Lower lobe of right lung (tissue), 2 donors: ENCODE measurements around the gene PCYT1A. TPM values are rescaled to one million over a fixed set of nuclear protein-coding genes. Genes with fewer than 3 reads are reported as not detected.
A peak's percentile ranks its signal among the peaks of the same experiment; 100 is the strongest.

ENCODE experiments used
- ATAC-seq, 2 donors: fragments of 200-7000 bp; cut with Tn5 transposase; one replicate each; pipeline ENCODE4 v1.9.1; 2020 to 2022; ENCODE audit warnings: mild to moderate bottlenecking in 2 of 2, moderate library complexity in 2 of 2
- DNase-seq: peaks from one replicate; pipeline ENCODE4 v3.0.0-alpha.2; 2020
- H3K27ac ChIP-seq: fragments of 200-600 bp; one replicate; pipeline ENCODE4 v1.8.0; 2022
- H3K27me3 ChIP-seq: fragments of 200-600 bp; one replicate; pipeline ENCODE4 v1.8.0; 2022; ENCODE audit warnings: low read depth
- H3K36me3 ChIP-seq: fragments of 200-600 bp; one replicate; pipeline ENCODE4 v1.8.0; 2022; ENCODE audit warnings: mild to moderate bottlenecking
- H3K4me1 ChIP-seq: fragments of 200-600 bp; one replicate; pipeline ENCODE4 v1.8.0; 2022
- H3K4me3 ChIP-seq: fragments of 200-600 bp; one replicate; pipeline ENCODE4 v1.8.0; 2022; ENCODE audit warnings: mild to moderate bottlenecking
- H3K9me3 ChIP-seq: fragments of 200-600 bp; one replicate; pipeline ENCODE4 v1.8.0; 2022
- intact Hi-C: fragments of 100-400 bp; cut with DNase I; formaldehyde crosslinking; loops from one replicate; pipeline ENCODE4 v1.11.0; 2022
- total RNA-seq: library from RNA; stranded (reverse); fragmentation: NEBNext Ultra II Directional; extraction: Animal tissue kit (Norgen Biotek cat#: 25700); gene quantifications from one replicate; pipeline ENCODE4 v1.2.1, GENCODE V29; 2021
- TF ChIP-seq, protein P1 (sequence below): fragments of 200-600 bp; IDR thresholded peaks from one replicate; pipeline ENCODE4 v1.8.0; 2022; ENCODE audit warnings: antibody characterized with exemption, mild to moderate bottlenecking
- donor health status: DM: no; HTN: yes; CAD: no; lungs with severe emphysema.

Gene PCYT1A
- total RNA-seq, 1 donor from 2014 or later, result 56.1 TPM

DNA sequence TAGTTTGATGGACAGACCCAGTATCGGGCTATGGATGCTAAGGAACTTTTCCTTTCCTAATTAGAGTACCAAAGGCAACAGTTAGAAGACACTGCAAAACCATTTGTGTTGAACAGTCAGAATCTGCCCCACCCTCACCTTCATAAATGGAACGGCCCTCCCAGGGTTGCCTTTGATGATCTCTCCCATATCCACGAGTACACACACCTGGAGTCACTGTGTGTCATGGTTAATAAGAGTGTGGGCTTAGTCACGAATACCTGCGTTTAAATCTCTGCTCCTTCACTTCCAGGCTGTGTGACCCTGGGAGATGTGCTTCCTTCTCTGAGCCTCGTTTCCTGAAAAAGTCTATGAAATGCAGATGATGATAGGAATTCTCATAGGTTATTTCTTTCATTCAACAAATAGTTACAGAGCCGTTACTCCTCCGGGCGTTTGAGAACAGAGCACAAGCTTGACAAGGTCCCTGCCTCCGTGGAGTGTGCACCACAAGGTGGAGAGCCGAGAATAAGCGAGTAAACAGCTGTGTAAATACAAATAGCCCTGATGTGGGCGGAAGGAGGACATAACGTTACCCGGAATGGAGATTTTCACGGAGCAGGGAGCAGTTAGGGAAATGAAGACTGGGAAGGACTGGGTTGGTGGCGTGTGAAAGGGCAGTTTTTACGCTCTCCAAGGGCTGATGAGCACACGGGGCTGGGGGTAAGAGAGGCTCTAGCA lies 64.5 kb downstream of the PCYT1A start:
- no peak for ATAC-seq
- TF ChIP-seq, protein P1, sequence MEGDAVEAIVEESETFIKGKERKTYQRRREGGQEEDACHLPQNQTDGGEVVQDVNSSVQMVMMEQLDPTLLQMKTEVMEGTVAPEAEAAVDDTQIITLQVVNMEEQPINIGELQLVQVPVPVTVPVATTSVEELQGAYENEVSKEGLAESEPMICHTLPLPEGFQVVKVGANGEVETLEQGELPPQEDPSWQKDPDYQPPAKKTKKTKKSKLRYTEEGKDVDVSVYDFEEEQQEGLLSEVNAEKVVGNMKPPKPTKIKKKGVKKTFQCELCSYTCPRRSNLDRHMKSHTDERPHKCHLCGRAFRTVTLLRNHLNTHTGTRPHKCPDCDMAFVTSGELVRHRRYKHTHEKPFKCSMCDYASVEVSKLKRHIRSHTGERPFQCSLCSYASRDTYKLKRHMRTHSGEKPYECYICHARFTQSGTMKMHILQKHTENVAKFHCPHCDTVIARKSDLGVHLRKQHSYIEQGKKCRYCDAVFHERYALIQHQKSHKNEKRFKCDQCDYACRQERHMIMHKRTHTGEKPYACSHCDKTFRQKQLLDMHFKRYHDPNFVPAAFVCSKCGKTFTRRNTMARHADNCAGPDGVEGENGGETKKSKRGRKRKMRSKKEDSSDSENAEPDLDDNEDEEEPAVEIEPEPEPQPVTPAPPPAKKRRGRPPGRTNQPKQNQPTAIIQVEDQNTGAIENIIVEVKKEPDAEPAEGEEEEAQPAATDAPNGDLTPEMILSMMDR, result no peak
- Histone ChIP-seq H3K9me3 (no peaks in the 10 kb centered on the region), H3K36me3 (no peaks in the 10 kb centered on the region), H3K4me3 (no peak overlapping the region), H3K27ac (no peak overlapping the region), H3K4me1 (peaks cover 16% of the 10 kb centered on the region), H3K27me3 (no peaks in the 10 kb centered on the region)
- intact Hi-C loops, result no loop called here
- no peak for DNase-seq

DNA sequence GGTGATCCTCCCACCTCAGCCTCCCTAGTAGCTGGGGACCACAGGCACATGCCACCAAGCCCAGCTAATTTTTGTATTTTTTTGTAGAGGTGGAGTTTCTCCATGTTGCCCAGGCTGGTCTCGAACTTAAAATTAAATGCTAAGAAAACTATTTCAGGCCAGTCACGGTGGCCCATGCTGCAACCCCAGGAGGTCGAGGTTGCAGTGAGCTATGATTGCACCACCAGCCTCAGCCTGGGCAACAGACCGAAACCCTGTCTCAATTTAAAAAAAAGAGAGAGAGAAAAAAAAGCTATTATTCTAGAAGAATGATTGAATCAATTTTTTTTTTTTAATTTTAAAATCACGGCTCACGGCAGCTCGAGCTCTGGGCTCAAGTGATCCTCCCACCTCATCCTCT lies 66.5 kb downstream of the PCYT1A start:
- no peaks in the 10 kb centered on the region for H3K36me3 ChIP-seq
- ATAC-seq (no peak), DNase-seq (no peak)
- H3K27ac ChIP-seq, result peak overlapping the region; percentile 19
- H3K4me1 ChIP-seq, result peaks cover 16% of the 10 kb centered on the region
- H3K27me3 ChIP-seq, result peaks cover 5% of the 10 kb centered on the region
- H3K4me3 ChIP-seq, result no peak overlapping the region
- TF ChIP-seq, protein P1, result no peak
- no peaks in the 10 kb centered on the region for H3K9me3 ChIP-seq
- intact Hi-C loops, result no loop called here

DNA sequence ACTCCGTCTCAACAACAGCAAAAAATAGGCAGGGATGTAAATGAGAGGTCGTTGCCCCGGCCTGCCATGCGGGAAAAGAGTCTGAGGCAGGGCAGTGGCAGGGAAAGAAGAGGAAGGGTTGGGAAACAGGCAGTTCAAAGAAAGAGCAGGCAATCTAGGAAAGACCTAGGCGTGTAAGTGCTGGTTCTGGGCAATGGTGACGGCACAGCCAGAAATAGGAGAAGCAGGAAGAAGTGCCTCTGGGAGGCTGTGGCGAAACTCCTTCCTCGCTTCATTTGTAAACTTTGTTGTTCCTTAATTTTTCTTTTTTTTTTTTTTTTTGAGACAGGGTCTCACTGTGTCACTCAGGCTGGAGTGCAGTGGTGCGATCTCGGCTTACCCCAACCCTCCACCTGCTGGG lies 66.9 kb downstream of the PCYT1A start:
- Histone ChIP-seq H3K4me1 (peaks cover 16% of the 10 kb centered on the region), H3K27ac (peak overlapping the region; percentile 19), H3K36me3 (no peaks in the 10 kb centered on the region), H3K9me3 (no peaks in the 10 kb centered on the region), H3K27me3 (peaks cover 5% of the 10 kb centered on the region), H3K4me3 (no peak overlapping the region)
- TF ChIP-seq, protein P1, result no peak
- ATAC-seq (peak; percentile 62 to 72), DNase-seq (peak; percentile 70)
- intact Hi-C loops, result no loop called here

- ATAC-seq (peak in 1 of 2 donors; percentile 51), DNase-seq (no peak)
- TF ChIP-seq, protein P1, result no peak
- Histone ChIP-seq H3K36me3 (no peaks in the 10 kb centered on the region), H3K27ac (peak overlapping the region; percentile 13), H3K4me1 (peaks cover 16% of the 10 kb centered on the region), H3K4me3 (peak overlapping the region; percentile 40), H3K27me3 (peaks cover 5% of the 10 kb centered on the region), H3K9me3 (no peaks in the 10 kb centered on the region)
- intact Hi-C loops, result no loop called here
Observed at GRCh38 chr3:196219970-196220311, 67.6 kb downstream of the PCYT1A start.

- intact Hi-C loops, result no loop called here
- H3K27me3 ChIP-seq, result peaks cover 5% of the 10 kb centered on the region
- H3K9me3 ChIP-seq, result no peaks in the 10 kb centered on the region
- TF ChIP-seq, protein P1, result no peak
- DNase-seq (peak; percentile 84), ATAC-seq (peak; percentile 70 to 81)
- H3K4me3 ChIP-seq, result peak overlapping the region; percentile 40
- peak overlapping the region; percentile 13 for H3K27ac ChIP-seq
- H3K4me1 ChIP-seq, result peaks cover 16% of the 10 kb centered on the region
- no peaks in the 10 kb centered on the region for H3K36me3 ChIP-seq
Observed at GRCh38 chr3:196219194-196219969, 68.1 kb downstream of the PCYT1A start.
